Tibial nerve (tissue), 4 donors: ENCODE data around the gene RPL3. TPM values are rescaled to one million over a fixed set of nuclear protein-coding genes. Genes with fewer than 3 reads are reported as not detected.
A peak's percentile ranks its signal among the peaks of the same experiment; 100 is the strongest.
"Not testable (repeated sequence)": the region's sequence is repeated elsewhere in the genome, so short reads cannot be mapped to it uniquely, and the experiment has no call there.

Experiments used
- DNase-seq, 2 donors: peaks; one replicate each; pipeline ENCODE4 v3.0.0-alpha.2; 2019; ENCODE audit warnings: low spot score in 2 of 2
- H3K27ac ChIP-seq, 4 donors: fragments of 200-600 bp; sonication (generic) in 3 of 4; one replicate each; pipeline ENCODE4 v1.5.1; 2017 to 2019; ENCODE audit warnings: mild to moderate bottlenecking in 1 of 4
- H3K27me3 ChIP-seq, 2 donors: fragments of 200-600 bp; sonication (generic) in 1 of 2; one replicate each; pipeline versions ENCODE4 v1.5.1 to v1.6.0; 2017 to 2019
- H3K36me3 ChIP-seq, 3 donors: fragments of 200-600 bp; sonication (generic); one replicate each; pipeline ENCODE4 v1.5.1; 2018 to 2019
- H3K4me1 ChIP-seq, 4 donors: fragments of 200-600 bp; sonication (generic) in 3 of 4; one replicate each; pipeline ENCODE4 v1.5.1; 2017 to 2019
- H3K4me3 ChIP-seq, 4 donors: fragments of 200-600 bp; sonication (generic) in 3 of 4; one replicate each; pipeline ENCODE4 v1.5.1; 2017 to 2019; ENCODE audit warnings: mild to moderate bottlenecking in 1 of 4, moderate library complexity in 1 of 4
- H3K9me3 ChIP-seq, 4 donors: fragments of 200-600 bp; sonication (generic) in 3 of 4; one replicate each; pipeline ENCODE4 v1.5.1; 2017 to 2019
- EP300 ChIP-seq, 2 donors: sonication (generic); formaldehyde crosslinking; IDR thresholded peaks; one replicate each; pipeline ENCODE4 v1.6.1; 2017; ENCODE audit warnings: antibody characterized with exemption in 2 of 2, mild to moderate bottlenecking in 1 of 2
- POLR2A ChIP-seq, 2 donors: fragments of 450-650 bp; IDR thresholded peaks; one replicate each; pipeline ENCODE4 v1.6.1; 2017; ENCODE audit warnings: antibody characterized with exemption in 2 of 2, mild to moderate bottlenecking in 2 of 2, moderate library complexity in 2 of 2
- WGBS, 2 donors: methylation state at CpG; one replicate each; pipeline ENCODE4 v1.1.5; 2018; 5-methylcytosine and 5-hydroxymethylcytosine counted together
- total RNA-seq, 4 donors: library from RNA; depleted of rRNA; stranded (reverse); fragments of >200 nt; gene quantifications; one replicate each; pipeline ENCODE4 v1.1.0, GENCODE V29; 2016
- TF ChIP-seq, protein P1 (sequence below), 5 experiments: fragments of 200-600 bp in 3 of 5; fragments of 450-650 bp in 2 of 5; sonication (generic) in 3 of 5; IDR thresholded peaks; one replicate each; pipeline ENCODE4 v1.5.1; 2016 to 2019; ENCODE audit warnings: antibody characterized with exemption in 5 of 5, mild to moderate bottlenecking in 3 of 5, moderate library complexity in 2 of 5

The RPL3 gene
- total RNA-seq, 4 donors from 2014 or later, result 1,869 to 2,331 (median 1,970) TPM

- WGBS, 2 donors, result 17 to 23% methylated on average over 10 to 11 of the region's 11 CpGs
- Histone ChIP-seq H3K27ac (peak overlapping the region; percentile 68 to 93 (median 76)), H3K4me3 (peak overlapping the region; percentile 59 to 99 (median 76)), H3K9me3 (no peaks in the 10 kb centered on the region), H3K36me3 (no peaks in the 10 kb centered on the region), H3K27me3 (no peaks in the 10 kb centered on the region), H3K4me1 (peaks cover 0 to 31% (median 10%) of the 10 kb centered on the region in 4 donors)
- TF ChIP-seq EP300 (IDR thresholded peaks at IDR 0.05), result no peak
- no peak for TF ChIP-seq POLR2A (IDR thresholded peaks at IDR 0.05)
- TF ChIP-seq, protein P1, sequence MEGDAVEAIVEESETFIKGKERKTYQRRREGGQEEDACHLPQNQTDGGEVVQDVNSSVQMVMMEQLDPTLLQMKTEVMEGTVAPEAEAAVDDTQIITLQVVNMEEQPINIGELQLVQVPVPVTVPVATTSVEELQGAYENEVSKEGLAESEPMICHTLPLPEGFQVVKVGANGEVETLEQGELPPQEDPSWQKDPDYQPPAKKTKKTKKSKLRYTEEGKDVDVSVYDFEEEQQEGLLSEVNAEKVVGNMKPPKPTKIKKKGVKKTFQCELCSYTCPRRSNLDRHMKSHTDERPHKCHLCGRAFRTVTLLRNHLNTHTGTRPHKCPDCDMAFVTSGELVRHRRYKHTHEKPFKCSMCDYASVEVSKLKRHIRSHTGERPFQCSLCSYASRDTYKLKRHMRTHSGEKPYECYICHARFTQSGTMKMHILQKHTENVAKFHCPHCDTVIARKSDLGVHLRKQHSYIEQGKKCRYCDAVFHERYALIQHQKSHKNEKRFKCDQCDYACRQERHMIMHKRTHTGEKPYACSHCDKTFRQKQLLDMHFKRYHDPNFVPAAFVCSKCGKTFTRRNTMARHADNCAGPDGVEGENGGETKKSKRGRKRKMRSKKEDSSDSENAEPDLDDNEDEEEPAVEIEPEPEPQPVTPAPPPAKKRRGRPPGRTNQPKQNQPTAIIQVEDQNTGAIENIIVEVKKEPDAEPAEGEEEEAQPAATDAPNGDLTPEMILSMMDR (IDR thresholded peaks at IDR 0.05), result no peak
- DNase-seq, result no peak
Observed at GRCh38 chr22:39348909-39349505, 29.6 kb upstream of the RPL3 start.

- Histone ChIP-seq H3K9me3 (no peaks in the 10 kb centered on the region), H3K36me3 (no peaks in the 10 kb centered on the region), H3K4me3 (no peak overlapping the region), H3K4me1 (peaks cover 0 to 15% (median 2%) of the 10 kb centered on the region in 4 donors), H3K27me3 (no peaks in the 10 kb centered on the region), H3K27ac (no peak overlapping the region)
- TF ChIP-seq EP300 (IDR thresholded peaks at IDR 0.05) (no peak), POLR2A (IDR thresholded peaks at IDR 0.05) (no peak)
- TF ChIP-seq, protein P1 (IDR thresholded peaks at IDR 0.05), result no peak
- WGBS, 2 donors, result 94 to 98% methylated on average over 4 of the region's 4 CpGs
- DNase-seq, result no peak
Observed at GRCh38 chr22:39345231-39345630, 25.8 kb upstream of the RPL3 start.

DNA sequence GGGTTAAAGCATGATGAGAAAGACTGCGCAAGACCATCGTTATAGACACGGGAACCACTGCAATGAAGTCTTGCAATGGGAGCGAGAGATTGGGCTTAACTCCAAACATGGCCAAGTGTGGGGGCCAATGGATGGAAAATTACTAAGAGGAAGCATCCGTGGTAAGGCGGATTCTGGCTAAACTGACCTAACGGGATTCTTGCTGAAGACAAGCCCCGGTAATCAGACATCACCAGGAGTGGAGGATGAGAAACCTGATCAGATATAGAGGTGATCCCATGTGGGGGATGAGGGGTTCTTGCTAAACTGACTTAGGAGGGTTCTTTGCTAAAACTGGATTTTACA is 24.6 kb upstream of the RPL3 start:
- no peaks in the 10 kb centered on the region for H3K36me3 ChIP-seq
- no peaks in the 10 kb centered on the region for H3K27me3 ChIP-seq
- H3K9me3 ChIP-seq, result no peaks in the 10 kb centered on the region
- H3K4me1 ChIP-seq, result peaks cover 0 to 10% (median 1%) of the 10 kb centered on the region in 4 donors
- WGBS, 2 donors, result 73 to 83% methylated on average over 8 of the region's 8 CpGs
- H3K27ac ChIP-seq, result no peak overlapping the region
- DNase-seq, result no peak
- H3K4me3 ChIP-seq, result no peak overlapping the region
- no peak for TF ChIP-seq POLR2A (IDR thresholded peaks at IDR 0.05)
- TF ChIP-seq, protein P1 (IDR thresholded peaks at IDR 0.05), result no peak
- no peak for TF ChIP-seq EP300 (IDR thresholded peaks at IDR 0.05)

DNA sequence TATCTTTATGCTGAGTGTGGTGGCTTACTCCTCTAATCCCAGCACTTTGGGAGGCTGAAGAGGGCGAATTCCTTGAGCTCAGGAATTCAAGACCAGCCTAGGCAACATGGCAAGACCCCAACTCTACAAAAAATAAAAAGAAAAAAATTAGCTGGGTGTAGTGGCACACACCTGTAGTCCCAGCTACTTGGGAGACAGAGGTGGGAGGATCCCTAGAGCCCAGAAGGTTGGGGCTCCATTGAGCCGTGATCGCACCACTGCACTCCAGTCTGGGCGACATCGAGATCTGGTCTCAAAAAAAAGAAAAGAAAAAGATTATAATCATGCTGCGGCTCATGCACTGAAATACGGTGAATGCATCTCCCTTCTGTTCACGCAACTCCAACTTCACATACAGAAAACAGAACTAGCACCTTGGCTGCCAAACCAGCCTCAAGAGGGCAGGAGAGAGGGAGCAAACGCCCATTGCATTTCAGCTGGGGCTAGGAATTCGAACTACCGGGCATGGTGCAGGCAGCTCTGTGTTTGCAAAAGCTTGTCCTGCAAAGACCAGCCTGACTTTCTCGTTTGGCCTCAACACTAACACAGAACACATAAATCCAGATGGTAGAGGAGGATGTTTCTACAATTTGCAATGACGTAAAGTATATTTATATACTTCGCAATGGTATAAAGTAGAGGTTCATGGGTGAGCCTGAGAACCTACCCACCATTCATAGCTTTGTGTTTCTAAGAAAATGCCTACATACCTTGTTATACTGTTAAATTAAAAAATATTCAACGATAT is 24.0 kb upstream of the RPL3 start:
- Histone ChIP-seq H3K9me3 (no peaks in the 10 kb centered on the region), H3K36me3 (no peaks in the 10 kb centered on the region), H3K27me3 (no peaks in the 10 kb centered on the region), H3K27ac (no peak overlapping the region), H3K4me3 (no peak overlapping the region), H3K4me1 (peaks cover 0 to 6% (median 0%) of the 10 kb centered on the region in 4 donors)
- TF ChIP-seq, protein P1 (IDR thresholded peaks at IDR 0.05), result peak; percentile 61 to 73 (median 67)
- TF ChIP-seq POLR2A (IDR thresholded peaks at IDR 0.05) (no peak), EP300 (IDR thresholded peaks at IDR 0.05) (peak in 1 of 2 donors; percentile 10)
- 34 to 37% methylated on average over 15 of the region's 15 CpGs for WGBS, 2 donors
- peak in 1 of 2 donors; percentile 73 for DNase-seq

- WGBS, 2 donors, result 82 to 83% methylated on average over 3 of the region's 3 CpGs
- Histone ChIP-seq H3K4me3 (no peak overlapping the region), H3K27ac (no peak overlapping the region), H3K4me1 (peaks cover 0 to 6% (median 0%) of the 10 kb centered on the region in 4 donors), H3K9me3 (no peaks in the 10 kb centered on the region), H3K27me3 (no peaks in the 10 kb centered on the region), H3K36me3 (no peaks in the 10 kb centered on the region)
- TF ChIP-seq POLR2A (IDR thresholded peaks at IDR 0.05) (no peak), EP300 (IDR thresholded peaks at IDR 0.05) (no peak)
- TF ChIP-seq, protein P1 (IDR thresholded peaks at IDR 0.05), result no peak
- DNase-seq, result no peak
Observed at GRCh38 chr22:39341179-39341578, 21.8 kb upstream of the RPL3 start.

DNA sequence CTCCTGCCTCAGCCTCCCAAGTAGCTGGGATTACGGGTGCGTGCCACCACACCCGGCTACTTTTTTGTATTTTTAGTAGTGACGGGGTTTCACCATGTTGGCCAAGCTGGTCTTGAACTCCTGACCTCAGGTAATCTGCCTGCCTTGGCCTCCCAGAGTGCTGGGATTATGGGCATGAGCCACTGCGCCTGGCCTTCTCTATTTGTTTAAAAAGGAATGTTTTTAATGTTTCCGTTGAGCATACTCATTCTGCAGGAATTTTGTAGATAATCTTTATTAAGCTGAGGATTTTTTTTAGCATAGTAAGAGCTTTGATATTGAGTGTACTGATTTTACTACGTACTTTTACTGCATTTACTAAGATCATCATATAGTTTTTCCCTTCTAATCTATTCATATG is 20.4 kb upstream of the RPL3 start:
- H3K27me3 ChIP-seq, H3K4me3 ChIP-seq, H3K9me3 ChIP-seq, H3K36me3 ChIP-seq, H3K27ac ChIP-seq, DNase-seq, H3K4me1 ChIP-seq: not testable (repeated sequence)
- 85 to 89% methylated on average over 7 of the region's 7 CpGs for WGBS, 2 donors
